Fibroblast of pulmonary artery (primary cell): ENCODE results near the gene TPGS1.
"Not testable (repeated sequence)": the region's sequence is repeated elsewhere in the genome, so short reads cannot be mapped to it uniquely, and the experiment has no call there.

Experiments used
- DNase-seq: peaks from one replicate; pipeline ENCODE4 v3.0.0-alpha.2; 2010; ENCODE audit warnings: low read depth
- H3K4me3 ChIP-seq: replicated peaks from 2 replicates; pipeline ENCODE4 v1.5.1; 2011; ENCODE audit warnings: low read depth, mild to moderate bottlenecking, control low read depth, low read length, moderate library complexity
- CTCF ChIP-seq: IDR thresholded peaks from 2 replicates; pipeline ENCODE4 v1.5.1; 2011; ENCODE audit warnings: mild to moderate bottlenecking, control low read depth, low read length, inconsistent platforms; ENCODE audit errors: missing control alignments

Gene TPGS1

DNA sequence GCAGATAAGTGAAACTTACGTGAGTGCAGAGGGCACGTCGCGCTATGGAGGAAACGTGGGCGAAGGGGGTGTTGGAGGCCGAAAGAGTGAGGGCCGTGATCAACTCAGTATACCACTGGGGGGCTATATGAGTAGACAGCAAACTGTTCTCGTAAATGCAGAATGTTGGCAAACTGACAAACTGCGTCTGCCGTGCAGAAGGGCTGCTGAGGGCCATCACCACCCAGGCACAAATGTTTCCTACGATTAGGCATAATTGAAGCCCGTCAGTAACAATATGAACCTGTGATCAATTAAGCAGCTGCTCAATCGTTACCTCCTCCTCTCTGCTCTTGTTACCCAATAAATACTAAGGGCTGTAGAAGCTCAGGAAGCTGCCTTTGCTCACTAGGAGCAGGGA is 28.3 kb upstream of the TPGS1 start:
- TF ChIP-seq CTCF: no peak
- H3K4me3 ChIP-seq: no peak overlapping the region
- no peak for DNase-seq

DNA sequence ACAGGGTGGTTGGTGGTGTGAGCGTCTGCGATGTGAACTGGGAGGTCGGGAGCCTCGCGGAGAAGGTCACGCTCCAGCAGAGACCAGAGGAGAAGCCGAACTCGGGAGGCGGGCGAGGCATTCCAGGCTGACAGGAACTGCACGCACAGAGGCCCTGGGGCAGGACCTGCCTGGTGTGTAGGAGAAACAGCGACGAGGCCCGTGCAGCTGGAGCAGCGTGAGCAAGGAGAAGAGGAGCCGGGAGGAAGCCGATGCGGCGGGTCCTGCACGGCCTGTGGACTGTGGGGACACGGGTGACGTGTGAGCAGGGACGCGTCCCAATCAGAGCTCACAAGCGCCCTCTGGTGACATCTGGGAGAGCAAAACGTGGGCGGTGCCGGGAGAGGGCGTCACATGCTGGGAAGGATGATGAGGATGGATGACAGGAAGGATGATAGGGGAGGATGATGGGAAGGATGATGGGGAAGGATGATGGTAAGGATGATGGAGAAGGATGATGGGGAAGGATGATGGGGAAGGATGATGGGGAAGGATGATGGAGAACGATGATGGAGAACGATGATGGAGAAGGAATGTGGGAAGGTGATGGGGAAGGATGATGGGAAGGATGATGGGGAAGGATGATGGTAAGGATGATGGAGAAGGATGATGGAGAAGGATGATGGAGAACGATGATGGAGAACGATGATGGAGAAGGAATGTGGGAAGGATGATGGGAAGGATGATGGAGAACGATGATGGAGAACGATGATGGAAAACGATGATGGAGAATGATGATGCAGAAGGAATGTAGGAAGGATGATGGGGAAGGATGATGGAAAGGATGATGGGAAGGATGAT is 27.1 kb upstream of the TPGS1 start:
- peak; percentile 45 for TF ChIP-seq CTCF
- peak; percentile 55 for DNase-seq
- no peak overlapping the region for H3K4me3 ChIP-seq

DNA sequence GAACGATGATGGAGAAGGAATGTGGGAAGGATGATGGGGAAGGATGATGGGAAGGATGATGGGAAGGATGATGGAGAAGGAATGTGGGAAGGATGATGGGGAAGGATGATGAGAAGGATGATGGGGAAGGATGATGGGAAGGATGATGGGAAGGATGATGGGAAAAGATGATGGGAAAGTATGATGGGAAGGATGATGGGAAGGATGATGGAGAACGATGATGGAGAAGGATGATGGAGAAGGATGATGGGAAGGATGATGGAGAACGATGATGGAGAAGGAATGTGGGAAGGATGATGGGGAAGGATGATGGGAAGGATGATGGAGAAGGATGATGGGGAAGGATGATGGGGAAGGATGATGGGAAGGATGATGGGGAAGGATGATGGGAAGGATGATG is 26.2 kb upstream of the TPGS1 start:
- DNase-seq, H3K4me3 ChIP-seq: not testable (repeated sequence)

DNA sequence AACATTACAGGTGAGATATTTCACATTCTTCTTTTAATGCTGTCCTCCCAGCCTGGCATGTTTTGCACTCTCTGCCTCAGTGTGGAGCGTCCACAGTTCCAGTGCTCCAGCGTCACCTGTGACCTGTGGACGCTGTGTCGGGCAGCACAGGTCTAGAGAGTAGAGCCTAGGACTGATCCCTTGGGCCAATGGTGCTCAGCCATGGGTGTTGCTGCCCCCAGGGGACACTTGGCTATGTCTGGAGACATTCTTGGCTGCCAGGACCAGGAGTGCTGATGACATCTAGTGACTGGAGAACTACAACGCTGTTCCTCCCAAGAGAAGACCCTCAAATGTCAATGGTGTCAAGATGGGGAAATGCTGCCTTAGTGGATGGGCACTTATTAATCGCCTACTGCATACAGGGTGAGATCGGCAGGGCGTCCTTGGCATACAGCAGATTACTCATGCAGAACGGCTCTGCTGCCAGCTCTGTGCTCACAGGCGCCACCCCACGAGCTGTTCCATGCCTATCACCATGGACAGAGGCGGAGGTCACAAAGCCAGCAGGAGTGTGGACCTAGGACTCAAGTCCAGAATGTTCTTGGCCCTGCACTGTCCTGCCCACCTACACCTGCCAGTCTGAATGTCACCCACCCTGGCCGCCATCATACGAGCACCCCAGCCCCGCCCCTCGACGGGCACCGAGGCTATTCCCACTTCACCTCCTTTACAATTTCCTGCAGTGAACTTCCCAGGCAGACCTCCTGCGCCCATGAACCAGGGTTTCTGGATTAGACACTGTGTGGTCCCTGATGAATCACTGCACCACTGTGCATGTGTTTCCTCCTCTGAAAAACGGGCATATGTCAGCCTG is 24.9 kb upstream of the TPGS1 start:
- DNase-seq: no peak
- no peak overlapping the region for H3K4me3 ChIP-seq
- TF ChIP-seq CTCF: no peak

GRCh38 chr19:483332-484072 is 23.8 kb upstream of the TPGS1 start:
- no peak for DNase-seq
- TF ChIP-seq CTCF: no peak
- no peak overlapping the region for H3K4me3 ChIP-seq

DNA sequence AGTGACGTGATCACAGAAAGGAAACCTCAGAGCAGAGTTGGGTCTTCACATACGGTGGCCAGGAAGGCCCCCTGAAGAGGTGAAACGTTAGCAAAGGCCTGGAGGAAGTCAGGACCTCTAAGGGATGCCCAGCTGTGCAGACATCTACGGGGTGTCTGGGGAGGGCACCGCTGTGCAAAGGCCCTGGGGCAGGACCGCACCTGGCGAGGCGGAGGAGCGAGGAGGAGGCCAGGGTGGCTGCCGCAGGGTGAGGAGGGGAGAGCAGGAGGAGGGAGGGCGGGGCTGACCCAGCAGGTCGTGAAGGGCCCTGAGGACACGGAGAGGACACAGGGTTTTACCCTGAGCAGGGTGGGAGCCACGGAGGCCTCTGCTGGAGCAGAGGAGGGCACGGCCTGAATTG is 22.8 kb upstream of the TPGS1 start:
- TF ChIP-seq CTCF: no peak
- no peak for DNase-seq

DNA sequence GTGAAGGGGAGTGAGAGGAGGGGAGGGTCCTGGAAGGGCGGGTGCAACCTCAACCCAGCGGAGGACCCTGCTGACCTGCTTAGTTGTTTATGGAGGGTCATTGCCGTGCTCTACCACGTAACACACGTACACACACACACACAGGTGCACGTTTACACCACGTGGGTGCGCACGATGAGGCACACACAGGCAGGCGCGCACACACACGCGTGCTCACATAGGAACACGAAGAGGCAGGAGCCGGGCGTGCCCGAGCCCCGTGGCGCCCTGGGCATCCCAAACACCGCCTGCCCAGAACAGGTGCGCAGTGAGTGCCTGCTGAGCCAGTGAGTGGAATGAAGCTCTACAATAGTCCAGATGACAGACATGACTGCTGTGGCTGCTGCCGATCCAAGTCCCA is 22.2 kb upstream of the TPGS1 start:
- no peak for DNase-seq
- no peak overlapping the region for H3K4me3 ChIP-seq
- TF ChIP-seq CTCF: no peak

More for the DNA sequence above, 22.8 kb upstream of the TPGS1 start:
- H3K4me3 ChIP-seq: no peak overlapping the region
